Thyroid gland (tissue), 4 donors: ENCODE data around the gene FLAD1. TPM values are rescaled to one million over a fixed set of nuclear protein-coding genes. Genes with fewer than 3 reads are reported as not detected.
A peak's percentile ranks its signal among the peaks of the same experiment; 100 is the strongest.

Experiments used
- DNase-seq, 2 donors: peaks; one replicate each; pipeline ENCODE4 v3.0.0-alpha.2; 2019
- H3K27ac ChIP-seq, 3 donors: fragments of 200-600 bp; sonication (generic); 1 replicate in 2 of 3; 2 replicates in 1 of 3; pipeline ENCODE4 v1.5.1; 2016 to 2019; ENCODE audit warnings: mild to moderate bottlenecking in 1 of 3, moderate library complexity in 1 of 3
- H3K27me3 ChIP-seq: fragments of 200-600 bp; sonication (generic); one replicate; pipeline ENCODE4 v1.5.1; 2019
- H3K36me3 ChIP-seq, 2 donors: fragments of 200-600 bp; sonication (generic); one replicate each; pipeline ENCODE4 v1.5.1; 2016 to 2019
- H3K4me1 ChIP-seq, 2 donors: fragments of 200-600 bp; sonication (generic); one replicate each; pipeline ENCODE4 v1.5.1; 2017 to 2019
- H3K4me3 ChIP-seq, 3 donors: fragments of 200-600 bp; sonication (generic); replicated peaks in 1 of 3; 1 replicate in 2 of 3; 2 replicates in 1 of 3; pipeline ENCODE4 v1.5.1; 2016; ENCODE audit warnings: mild to moderate bottlenecking in 1 of 3
- H3K9me3 ChIP-seq: fragments of 200-600 bp; sonication (generic); one replicate; pipeline ENCODE4 v1.5.1; 2017
- CTCF ChIP-seq, 6 experiments: fragments of 200-600 bp in 3 of 6; fragments of 450-650 bp in 3 of 6; sonication (generic) in 3 of 6; IDR thresholded peaks; one replicate each; pipeline ENCODE4 v1.5.1; 2016 to 2019; ENCODE audit warnings: antibody characterized with exemption in 6 of 6, mild to moderate bottlenecking in 2 of 6, inconsistent platforms in 1 of 6, moderate library complexity in 1 of 6
- POLR2A ChIP-seq, 2 donors: fragments of 450-650 bp; IDR thresholded peaks; one replicate each; pipeline ENCODE4 v1.6.1; 2017; ENCODE audit warnings: antibody characterized with exemption in 2 of 2, mild to moderate bottlenecking in 2 of 2, moderate library complexity in 1 of 2
- WGBS, 2 donors: methylation state at CpG; one replicate each; pipeline ENCODE4 v1.1.5; 2017; 5-methylcytosine and 5-hydroxymethylcytosine counted together
- intact Hi-C: fragments of 100-400 bp; cut with DNase I; formaldehyde crosslinking; loops from one replicate; pipeline ENCODE4 v1.15.1; 2023
- total RNA-seq, 4 donors: library from RNA; depleted of rRNA; stranded (reverse); fragments of >200 nt; gene quantifications; one replicate each; pipeline ENCODE4 v1.2.3, GENCODE V29; 2016

FLAD1 gene
- total RNA-seq, 4 donors from 2014 or later: 24.1 to 39.3 (median 31.1) TPM

- H3K36me3 ChIP-seq: peaks cover 2 to 4% of the 10 kb centered on the region in 2 donors
- peak; percentile 88 to 89 for DNase-seq
- no peak for TF ChIP-seq POLR2A (IDR thresholded peaks at IDR 0.05)
- TF ChIP-seq CTCF (IDR thresholded peaks at IDR 0.05): no peak
- intact Hi-C loops: no loop called here
- H3K4me1 ChIP-seq: peaks cover 15 to 56% of the 10 kb centered on the region in 2 donors
- no peak overlapping the region for H3K4me3 ChIP-seq
- H3K9me3 ChIP-seq: no peaks in the 10 kb centered on the region
- no peaks in the 10 kb centered on the region for H3K27me3 ChIP-seq
- WGBS, 2 donors: 55 to 64% methylated on average over 11 to 14 of the region's 15 CpGs
- H3K27ac ChIP-seq: peak overlapping the region; percentile 8 to 85 (median 53)
Observed at GRCh38 chr1:154945160-154945961, 37.8 kb upstream of the FLAD1 start.

- WGBS, 2 donors: 78 to 81% methylated on average over 17 of the region's 17 CpGs
- H3K27me3 ChIP-seq: no peaks in the 10 kb centered on the region
- TF ChIP-seq CTCF (IDR thresholded peaks at IDR 0.05) (no peak), POLR2A (IDR thresholded peaks at IDR 0.05) (no peak)
- no peak overlapping the region for H3K4me3 ChIP-seq
- H3K36me3 ChIP-seq: peaks cover 4 to 11% of the 10 kb centered on the region in 2 donors
- H3K9me3 ChIP-seq: no peaks in the 10 kb centered on the region
- no peak for DNase-seq
- H3K27ac ChIP-seq: peak overlapping the region; percentile 8 to 85 (median 53)
- peaks cover 15 to 48% of the 10 kb centered on the region in 2 donors for H3K4me1 ChIP-seq
- intact Hi-C loops: no loop called here
Observed at GRCh38 chr1:154945962-154946850, 36.9 kb upstream of the FLAD1 start.

- no peaks in the 10 kb centered on the region for H3K9me3 ChIP-seq
- no peaks in the 10 kb centered on the region for H3K27me3 ChIP-seq
- WGBS, 2 donors: 91 to 99% methylated on average over 10 to 11 of the region's 11 CpGs
- H3K4me1 ChIP-seq: peaks cover 2 to 33% of the 10 kb centered on the region in 2 donors
- no peak for DNase-seq
- H3K4me3 ChIP-seq: no peak overlapping the region
- intact Hi-C loops: no loop called here
- TF ChIP-seq CTCF (IDR thresholded peaks at IDR 0.05) (no peak), POLR2A (IDR thresholded peaks at IDR 0.05) (no peak)
- no peak overlapping the region for H3K27ac ChIP-seq
- peaks cover 4 to 11% of the 10 kb centered on the region in 2 donors for H3K36me3 ChIP-seq
Observed at GRCh38 chr1:154948079-154948478, 35.1 kb upstream of the FLAD1 start.

- H3K27ac ChIP-seq: no peak overlapping the region
- intact Hi-C loops: no loop called here
- no peak for DNase-seq
Observed at GRCh38 chr1:154951901-154952657, 31.1 kb upstream of the FLAD1 start.

More at GRCh38 chr1:154951901-154952657, 31.1 kb upstream of the FLAD1 start:
- no peaks in the 10 kb centered on the region for H3K9me3 ChIP-seq
- H3K4me3 ChIP-seq: no peak overlapping the region
- H3K4me1 ChIP-seq: peaks cover 36 to 39% of the 10 kb centered on the region in 2 donors
- TF ChIP-seq POLR2A (IDR thresholded peaks at IDR 0.05): no peak
- no peak for TF ChIP-seq CTCF (IDR thresholded peaks at IDR 0.05)
- peaks cover 4 to 11% of the 10 kb centered on the region in 2 donors for H3K36me3 ChIP-seq
- H3K27me3 ChIP-seq: no peaks in the 10 kb centered on the region
- WGBS, 2 donors: 80 to 84% methylated on average over 9 of the region's 15 CpGs
